ENCODE measurements around the gene ZNF70. TPM values are rescaled to one million over a fixed set of nuclear protein-coding genes. Genes with fewer than 3 reads are reported as not detected.
"Not testable (repeated sequence)": the region's sequence is repeated elsewhere in the genome, so short reads cannot be mapped to it uniquely, and the experiment has no call there.

The ZNF70 gene
- polyA plus RNA-seq, 3 donors: 4.7 to 5.5 (median 5.0) TPM

DNA sequence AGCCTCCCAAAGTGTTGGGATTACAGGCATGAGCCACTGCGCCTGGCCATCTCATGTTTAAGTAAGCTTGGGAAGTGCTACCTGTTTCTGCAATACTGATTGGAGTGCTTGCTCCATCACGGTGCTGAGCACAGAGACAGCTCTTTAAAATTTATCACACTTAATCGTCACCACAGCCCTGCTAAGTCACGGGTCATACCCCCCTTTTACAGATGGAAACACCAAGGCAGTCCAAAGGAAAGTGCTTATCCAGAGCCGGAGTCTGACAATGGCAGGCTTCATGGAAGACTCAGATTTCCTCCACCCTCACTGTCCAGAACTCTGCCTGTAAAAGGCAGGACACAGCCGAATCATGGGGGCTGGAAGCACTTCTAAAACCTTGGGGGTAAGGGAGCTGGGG, 9.1 kb upstream of the ZNF70 start:
- DNase-seq (ENCODE audit: low read depth in 3 of 3, low spot score in 2 of 3): no peak

DNA sequence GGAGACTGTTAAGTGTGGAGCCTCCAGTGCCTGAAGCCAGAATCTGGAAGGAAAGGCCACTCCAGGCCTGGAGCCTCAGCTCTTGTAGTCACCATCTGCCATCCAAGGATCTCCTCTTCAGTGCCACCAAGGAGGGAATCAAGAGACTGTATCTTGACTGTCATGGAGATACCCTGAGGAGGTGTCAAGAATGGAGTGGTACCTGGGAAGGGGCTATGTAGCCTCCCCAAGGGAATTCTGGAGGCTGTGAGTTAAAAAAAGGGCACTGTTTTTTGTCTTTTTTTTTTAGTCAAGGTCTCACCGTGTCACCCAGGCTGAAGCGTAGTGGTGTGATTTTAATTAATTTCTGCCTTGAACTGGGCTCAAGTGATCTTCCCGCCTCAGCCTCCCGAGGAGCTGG, 8.7 kb upstream of the ZNF70 start:
- DNase-seq (ENCODE audit: low read depth in 3 of 3, low spot score in 2 of 3): no peak

DNA sequence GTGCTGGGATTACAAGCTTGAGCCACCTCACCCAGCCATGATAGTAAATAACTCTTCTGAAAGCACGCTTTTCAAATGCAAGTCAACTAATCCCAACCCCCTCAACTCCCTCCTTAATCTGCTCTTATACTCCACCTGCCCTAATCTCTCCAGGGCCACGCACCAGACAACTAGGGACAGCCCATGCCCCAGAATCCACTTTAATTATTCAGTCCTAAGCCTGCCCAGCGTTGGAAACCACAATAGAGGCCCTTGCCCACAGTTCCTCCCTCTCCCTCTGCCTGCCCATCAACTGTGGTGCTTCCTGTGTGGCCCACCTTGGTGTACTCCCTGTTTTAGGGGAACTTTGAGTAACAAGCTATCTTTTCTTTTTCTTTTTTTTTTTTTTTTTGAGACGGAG, 6.0 kb upstream of the ZNF70 start:
- no peak for DNase-seq (ENCODE audit: low read depth in 3 of 3, low spot score in 2 of 3)

DNA sequence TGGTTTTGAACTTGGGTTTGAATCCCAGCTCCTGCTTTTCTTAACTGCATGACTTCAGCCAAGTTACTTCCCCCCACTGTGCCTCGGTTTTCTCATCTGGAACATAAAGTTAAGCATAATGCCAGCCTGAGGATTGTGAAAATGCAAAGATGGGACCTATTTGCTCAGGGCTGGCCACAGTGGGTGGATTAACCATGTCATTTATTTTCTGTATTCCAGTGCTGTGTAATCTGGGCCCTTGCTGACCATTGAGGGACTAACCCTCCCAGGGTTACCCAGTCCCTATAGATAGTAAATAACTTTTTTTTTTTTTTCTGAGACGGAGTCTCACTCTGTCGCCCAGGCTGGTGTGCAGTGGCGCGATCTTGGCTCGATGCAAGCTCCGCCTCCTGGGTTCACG, 4.8 kb upstream of the ZNF70 start:
- no peak for DNase-seq (ENCODE audit: low read depth in 3 of 3, low spot score in 2 of 3)

DNA sequence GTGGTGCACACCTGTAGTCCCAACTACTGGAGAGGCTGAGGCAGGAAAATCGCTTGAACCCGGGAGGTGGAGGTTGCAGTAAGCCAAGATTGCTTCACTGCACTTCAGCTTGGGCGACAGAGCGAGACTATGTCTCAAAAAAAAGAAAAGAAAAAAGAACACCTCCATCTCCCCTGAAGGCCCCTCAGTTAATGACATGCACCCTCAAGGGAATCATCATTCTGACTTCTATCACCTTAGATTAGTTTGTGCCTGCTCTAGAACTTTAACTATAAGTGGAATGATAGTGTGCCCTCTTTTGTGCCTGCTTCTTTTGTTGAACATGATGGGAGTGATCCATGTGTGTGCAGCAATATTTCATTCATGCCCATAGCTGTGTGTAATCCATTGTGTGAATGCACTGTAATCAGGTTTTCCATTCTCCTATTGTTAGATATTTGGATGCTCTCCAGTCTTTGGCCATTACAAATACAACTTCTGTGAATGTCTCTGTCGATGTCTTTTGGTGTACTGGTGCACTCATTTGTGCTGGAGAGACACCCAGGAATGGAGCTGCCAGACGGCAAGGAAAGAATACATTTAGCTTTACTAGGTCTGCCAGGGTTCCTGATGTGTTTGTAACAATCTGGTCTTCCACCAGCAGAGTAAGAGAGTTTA, 4.2 kb upstream of the ZNF70 start:
- DNase-seq (ENCODE audit: low read depth in 3 of 3, low spot score in 2 of 3): no peak

DNA sequence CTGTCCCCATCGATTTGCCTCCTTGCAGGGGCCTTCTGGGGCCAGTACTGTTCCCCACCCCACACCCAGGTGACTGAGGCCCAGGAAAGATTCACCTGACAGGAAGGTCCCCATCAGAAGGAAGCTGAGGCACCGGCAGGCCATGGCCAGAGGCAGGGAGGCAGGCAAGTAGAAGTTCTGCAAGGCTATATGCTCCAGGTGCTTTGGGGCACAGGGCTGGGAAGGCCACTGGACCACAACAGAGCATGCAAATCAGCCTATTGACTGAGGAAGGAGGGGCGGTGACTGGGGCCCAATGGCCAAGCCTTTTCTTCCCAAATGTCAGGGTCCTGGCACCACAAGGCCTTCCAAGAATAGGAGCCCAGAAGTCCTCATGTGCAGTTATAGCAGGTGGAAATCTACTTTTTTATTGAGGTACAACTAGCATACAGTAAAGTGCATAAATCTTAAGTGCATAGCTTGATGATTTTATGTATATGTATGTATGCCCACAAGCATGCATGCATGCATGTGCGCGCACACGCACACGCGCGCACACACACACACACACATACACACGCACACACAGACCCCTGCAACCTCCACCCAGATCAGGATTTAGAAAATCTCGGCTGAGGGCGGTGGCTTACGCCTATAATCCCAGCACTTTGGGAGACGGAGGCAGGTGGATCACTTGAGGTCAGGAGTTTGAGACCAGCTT, 3.5 kb upstream of the ZNF70 start, which contains the start of gene VPREB3:
TSS of gene VPREB3 (minus strand) at position 206 of the 700 bp plus-strand sequence. CDS start at position 144, 62 bp downstream.
- DNase-seq (ENCODE audit: low read depth in 3 of 3, low spot score in 2 of 3): no peak

DNA sequence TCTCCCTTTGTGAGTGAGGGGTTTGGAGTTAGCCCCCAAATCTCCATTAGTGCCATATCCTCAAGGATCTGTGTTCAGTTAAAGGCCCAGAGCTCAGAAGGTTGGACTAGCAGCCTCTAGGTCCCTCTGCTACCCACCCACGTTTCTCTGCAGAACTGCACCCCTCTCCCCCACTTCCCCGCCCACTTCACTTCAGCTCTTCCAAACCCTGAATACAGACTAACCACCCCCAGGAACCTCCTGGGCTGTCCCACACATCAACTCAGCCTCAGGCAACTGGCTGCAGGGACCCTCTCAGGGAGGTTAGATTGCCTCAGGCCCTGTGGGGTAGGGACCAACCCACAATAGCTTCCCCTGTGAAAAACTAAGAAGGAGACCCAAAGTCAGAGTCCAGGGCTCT, 2.5 kb upstream of the ZNF70 start:
- no peak for DNase-seq (ENCODE audit: low read depth in 3 of 3, low spot score in 2 of 3)

DNA sequence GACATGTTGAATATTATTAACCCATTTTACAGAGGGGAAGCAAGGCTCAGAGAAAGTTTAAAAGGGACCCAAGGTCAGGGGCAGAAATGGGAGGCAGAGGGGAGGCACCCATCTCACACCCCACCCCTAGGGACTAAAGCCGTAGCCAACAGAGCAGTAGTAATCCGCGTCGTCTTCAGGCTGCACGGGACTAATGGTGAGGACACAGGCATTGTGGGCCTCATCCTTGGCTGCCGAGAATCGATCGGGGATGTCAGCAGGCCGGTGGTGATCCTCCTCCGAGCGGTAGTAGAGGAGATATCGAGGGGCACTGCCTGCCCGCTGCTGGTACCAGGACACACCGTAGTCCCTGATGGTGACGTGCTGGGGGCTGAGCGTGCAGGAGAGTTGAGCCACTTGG, 1.8 kb upstream of the ZNF70 start:
- no peak for DNase-seq (ENCODE audit: low read depth in 3 of 3, low spot score in 2 of 3)

DNA sequence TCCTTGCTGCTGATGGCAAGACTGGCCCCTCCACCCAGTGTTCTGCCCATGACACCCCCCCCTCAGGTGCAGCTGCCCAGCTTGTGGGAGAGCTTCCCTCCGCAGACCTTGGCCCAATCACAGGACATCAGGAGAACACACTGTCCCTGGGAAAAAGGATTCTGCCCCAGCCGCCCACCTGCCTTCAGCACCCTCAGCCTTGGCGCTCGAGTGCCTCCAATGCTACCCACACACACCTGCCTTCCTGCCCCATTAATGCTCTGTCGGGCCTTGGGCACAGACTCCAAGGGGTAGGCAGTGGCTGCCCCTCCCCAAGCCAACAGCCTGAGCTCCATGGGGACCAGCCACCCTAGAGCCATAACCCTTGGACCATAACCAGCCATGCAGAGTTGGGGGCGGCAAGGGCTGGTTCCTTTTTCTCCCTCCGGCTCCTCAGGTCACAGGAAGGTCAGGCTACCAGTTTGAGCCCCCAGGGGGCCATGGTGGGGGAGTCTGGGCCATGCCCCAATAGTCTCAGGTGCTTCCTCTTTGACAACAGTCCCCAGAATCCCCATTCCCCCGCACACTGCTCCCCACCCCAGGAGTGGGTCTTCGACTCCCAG, 1.3 kb upstream of the ZNF70 start:
- no peak for DNase-seq (ENCODE audit: low read depth in 3 of 3, low spot score in 2 of 3)

DNA sequence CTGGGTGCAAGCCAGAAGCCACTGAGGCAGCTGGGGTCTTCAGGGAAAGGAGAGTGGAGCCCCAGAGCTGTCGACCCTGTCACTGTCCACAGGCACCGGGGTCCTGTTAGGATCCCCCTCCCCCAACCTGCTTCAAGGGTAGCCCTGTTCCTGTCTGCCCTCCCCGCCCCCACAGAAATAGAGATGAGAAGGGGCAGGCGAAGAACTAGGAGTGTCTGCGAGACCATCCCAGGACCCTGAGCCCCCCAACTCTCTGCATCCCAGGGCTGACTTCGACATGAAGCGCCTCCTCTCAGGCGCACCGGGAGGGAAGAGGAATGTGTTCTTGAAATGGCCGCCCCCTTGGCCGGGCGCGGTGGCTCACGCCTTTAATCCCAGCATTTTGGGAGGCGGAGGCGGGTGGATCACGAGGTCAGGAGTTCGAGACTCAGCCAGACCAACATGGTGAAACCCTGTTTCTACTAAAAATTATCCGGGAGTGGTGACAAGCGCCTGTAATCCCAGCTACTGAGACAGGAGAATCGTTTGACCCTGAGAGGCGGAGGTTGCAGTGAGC, 607 bp upstream of the ZNF70 start:
- no peak for DNase-seq (ENCODE audit: low read depth in 3 of 3, low spot score in 2 of 3)

DNA sequence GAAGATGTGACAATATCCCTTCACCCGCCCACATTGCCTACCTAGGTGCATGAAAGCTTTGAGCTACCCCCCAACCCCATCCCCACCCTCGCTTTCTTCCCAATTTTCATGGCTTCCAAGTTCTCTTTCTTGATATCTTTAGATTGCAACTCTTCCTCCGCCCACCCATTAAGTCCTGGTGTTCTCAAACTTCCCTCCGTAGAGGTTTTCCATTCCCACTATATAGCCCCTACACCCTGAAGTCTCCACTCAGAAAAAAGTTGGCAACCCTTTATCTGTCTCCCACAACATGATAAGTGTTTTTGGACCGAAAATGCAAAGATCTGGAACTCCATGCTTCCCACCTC, 572 bp downstream of the ZNF70 start:
- no peak for DNase-seq (ENCODE audit: low read depth in 3 of 3, low spot score in 2 of 3)

DNA sequence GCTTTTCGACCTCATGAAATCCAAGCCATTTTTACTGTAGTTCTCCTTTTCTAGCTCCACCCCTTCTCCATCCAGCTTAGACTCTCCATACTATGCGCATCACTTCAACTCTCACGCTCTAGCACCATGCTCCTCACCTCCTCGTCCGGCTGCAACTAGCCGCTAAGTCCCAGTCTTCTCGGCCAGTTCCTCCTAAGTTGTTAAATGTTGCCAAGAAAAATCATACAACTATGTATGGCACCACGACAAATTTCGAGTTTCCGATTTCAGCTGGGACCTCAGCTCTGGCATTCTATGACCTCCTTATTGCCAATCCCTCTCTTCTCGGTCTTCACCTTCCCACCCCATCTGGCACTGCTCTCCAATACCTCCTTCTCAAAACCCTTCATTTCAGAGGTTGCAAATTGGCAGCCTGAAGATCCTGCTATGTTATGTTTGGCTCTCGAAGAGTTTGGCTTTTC, 1.0 kb downstream of the ZNF70 start:
- DNase-seq (ENCODE audit: low read depth in 3 of 3, low spot score in 2 of 3): no peak

DNA sequence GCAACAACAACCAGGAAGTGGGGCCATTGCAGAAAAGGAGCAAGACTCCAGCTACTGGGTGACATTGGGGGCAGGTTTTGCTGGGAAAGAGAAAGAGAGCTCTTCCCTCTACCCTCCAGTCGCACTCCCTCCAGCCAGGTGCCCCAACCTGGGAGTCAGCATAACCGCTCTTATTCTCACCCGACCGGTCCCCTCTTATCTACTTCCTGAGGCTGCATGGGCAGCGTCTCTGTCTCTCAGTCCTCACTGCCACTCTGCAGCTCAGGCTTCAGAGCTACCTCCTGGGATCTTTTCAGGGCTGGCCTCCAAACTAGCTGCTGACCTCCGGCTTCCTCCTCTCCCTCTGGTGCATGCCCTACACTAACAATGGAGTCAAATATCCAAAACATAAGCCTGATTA, 5.1 kb downstream of the ZNF70 start:
- no peak for DNase-seq (ENCODE audit: low read depth in 3 of 3, low spot score in 2 of 3)

DNA sequence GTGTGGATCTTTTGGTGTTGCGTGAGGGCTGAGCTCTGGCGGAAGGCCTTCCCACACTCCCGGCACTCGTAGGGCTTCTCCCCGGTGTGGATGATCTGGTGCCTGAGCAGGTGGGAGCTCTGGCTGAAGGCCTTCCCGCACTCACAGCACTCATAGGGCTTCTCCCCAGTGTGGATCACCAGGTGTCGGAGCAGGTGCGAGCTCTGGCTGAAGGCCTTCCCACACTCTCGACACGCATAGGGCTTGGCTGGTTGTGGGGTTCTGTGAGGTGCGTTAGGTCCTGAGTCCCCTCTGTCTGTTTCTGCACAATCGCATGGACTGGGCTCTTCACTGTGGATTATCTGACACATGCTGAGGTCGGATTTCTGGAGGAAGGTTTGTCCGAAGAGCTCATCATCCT, 6.4 kb downstream of the ZNF70 start:
- no peak for DNase-seq (ENCODE audit: low read depth in 3 of 3, low spot score in 2 of 3)

DNA sequence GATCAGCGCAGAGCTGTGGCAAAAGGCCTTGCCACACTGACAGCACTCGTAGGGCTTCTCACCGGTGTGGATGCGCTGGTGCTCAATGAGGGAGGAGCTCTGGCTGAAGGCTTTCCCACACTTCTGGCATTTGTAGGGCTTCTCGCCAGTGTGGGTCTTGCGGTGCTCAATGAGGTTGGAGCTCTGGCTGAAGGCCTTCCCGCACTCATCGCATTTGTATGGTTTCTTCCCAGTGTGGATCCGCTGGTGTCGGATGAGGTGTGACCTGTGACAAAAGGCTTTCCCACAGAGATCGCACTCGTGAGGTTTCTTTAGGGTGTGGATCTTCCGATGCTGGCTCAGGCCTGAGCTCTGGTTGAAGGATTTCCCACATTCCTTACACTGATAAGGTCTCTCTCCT, 6.9 kb downstream of the ZNF70 start:
- no peak for DNase-seq (ENCODE audit: low read depth in 3 of 3, low spot score in 2 of 3)

DNA sequence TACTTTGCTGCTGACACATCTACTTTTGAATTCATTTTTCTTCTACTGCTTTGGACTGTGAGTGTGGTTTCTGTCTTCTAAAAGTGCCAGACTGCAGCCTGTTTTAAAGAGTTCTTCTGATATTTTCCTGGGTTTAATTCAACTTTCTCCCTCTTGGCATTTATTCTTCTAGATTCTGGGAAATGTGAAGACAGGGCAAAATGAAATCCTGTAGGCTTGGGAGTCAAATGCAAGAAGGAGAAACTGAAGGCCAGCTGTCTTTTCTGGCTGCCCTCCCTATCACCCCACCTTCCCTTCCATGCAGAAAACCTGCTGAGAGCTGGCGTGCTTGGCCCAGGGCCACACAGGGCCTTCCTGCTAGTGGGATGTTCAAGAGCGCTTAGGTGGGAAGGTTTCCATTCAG, 7.6 kb downstream of the ZNF70 start:
- DNase-seq (ENCODE audit: low read depth in 3 of 3, low spot score in 2 of 3): no peak

DNA sequence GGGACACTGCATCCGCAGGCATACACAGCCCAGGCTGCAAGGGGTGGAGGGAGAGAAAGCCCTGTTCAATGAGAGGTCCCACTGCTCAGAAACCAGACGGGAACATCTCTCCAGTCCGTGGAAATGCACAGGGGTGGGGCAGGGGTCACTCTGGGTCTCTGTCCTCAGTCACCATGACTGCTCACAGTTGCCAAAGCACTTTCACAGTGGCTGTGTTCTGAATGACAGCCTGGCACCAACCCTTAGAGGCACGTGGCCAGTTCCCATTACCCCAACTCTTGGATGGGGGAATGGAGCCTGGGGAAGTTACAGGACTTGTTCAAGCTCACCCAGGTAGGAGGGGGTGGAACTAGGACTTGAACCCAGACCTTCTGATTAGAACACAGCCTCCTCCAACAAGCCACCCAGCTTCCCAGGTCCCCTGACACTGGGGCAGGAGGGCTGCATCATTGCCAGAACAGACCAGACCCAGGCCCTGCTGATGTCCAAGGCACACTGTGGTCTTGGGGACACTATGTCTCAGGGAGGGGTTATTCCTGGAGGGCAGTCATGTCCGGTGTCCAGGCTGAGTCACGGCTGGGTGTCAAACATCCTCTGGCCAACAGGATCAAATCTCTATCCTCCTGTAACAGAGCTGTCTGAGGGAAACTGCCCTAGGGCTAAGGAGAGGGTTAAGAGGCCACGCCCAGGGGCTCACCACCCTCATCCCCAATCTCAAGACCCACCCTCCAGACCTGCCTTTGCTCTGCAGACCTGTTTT, 8.2 kb downstream of the ZNF70 start:
- no peak for DNase-seq (ENCODE audit: low read depth in 3 of 3, low spot score in 2 of 3)

DNA sequence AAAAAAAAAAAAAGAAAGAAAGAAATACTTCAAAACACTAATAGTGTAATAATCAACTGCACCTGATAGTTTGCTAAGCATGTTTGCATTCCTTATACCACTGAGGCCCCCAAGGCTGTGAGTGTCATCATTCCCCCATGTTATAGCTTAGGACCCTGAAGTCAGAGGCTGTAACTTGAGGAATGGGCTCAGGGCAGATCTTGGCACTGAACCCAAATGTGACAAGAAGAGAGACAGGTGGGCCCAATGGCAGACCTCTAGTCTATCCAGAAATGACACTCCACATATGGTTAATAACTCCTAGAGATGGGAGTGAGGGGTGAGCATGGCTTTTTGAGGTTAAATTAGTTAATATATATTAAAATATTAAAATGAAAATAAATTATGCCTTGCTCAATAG, 13.2 kb downstream of the ZNF70 start:
- no peak for DNase-seq (ENCODE audit: low read depth in 3 of 3, low spot score in 2 of 3)

DNA sequence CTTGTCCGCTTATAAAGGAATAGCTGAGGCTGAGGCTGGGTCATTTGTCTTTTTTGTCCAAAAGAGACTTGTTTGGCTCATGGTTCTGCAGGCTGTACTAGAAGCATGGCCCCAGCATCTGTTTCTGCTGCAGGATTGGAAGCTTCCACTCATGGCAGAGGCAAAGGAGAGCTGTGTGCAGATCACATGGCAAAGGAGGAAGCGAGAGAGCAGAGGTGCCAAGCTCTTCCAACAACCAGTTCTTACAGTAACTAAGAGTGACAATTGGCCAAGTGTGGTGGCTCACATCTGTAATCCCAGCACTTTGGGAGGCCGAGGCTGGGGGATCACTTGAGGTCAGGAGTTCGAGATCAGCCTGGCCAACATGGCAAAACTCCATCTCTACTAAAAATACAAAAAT, 22.8 kb downstream of the ZNF70 start:
- DNase-seq (ENCODE audit: low read depth in 3 of 3, low spot score in 2 of 3): not testable (repeated sequence)

DNA sequence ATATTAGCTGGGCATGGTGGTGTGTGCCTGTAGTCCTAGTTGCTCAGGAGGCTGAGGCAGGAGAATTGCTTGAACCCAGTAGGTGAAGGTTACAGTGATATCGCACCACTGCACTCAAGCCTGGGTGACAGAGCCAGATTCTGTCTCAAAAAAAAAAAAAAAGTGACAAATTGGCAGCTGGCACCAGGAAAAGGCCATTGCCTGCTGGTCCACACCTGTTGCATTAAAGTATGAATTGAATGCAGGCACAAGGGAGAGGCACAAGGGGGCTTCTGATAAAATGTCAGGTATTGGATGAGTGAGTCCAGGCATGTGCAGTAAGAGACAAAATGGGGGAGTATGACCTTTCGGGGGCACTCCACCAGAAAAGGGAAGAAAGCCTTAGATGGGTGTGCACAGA, 28.2 kb downstream of the ZNF70 start:
- no peak for DNase-seq (ENCODE audit: low read depth in 3 of 3, low spot score in 2 of 3)

DNA sequence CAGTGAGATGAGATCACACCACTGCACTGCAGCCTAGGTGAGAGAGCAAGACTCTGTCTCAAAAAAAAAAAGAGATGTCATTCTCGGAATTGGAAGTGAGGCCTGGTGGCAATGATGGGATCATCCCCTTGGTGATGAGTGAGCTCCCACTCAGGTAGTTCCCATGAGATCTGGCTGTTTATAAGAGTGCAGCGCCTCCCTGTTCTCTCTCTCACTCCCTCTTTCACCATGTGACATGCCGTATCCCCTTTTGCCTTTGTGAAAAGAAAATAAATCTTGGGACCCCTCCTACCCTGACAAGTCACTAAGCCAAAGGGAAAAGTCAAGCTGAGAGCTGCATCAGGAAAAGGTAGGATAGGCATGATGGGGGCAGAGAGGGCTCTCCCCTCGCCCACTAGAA, 28.8 kb downstream of the ZNF70 start:
- no peak for DNase-seq (ENCODE audit: low read depth in 3 of 3, low spot score in 2 of 3)

Data from right renal cortex interstitium (tissue), 3 donors.